Transverse colon (tissue), 4 donors: ENCODE data around the gene CCDC179.

Experiments
- CTCF ChIP-seq, 5 experiments: fragments of 200-600 bp in 3 of 5; fragments of 450-650 bp in 2 of 5; sonication (generic) in 3 of 5; IDR thresholded peaks; 1 replicate in 2 of 5; 2 replicates in 3 of 5; pipeline ENCODE4 v1.5.1; 2016 to 2017; ENCODE audit warnings: antibody characterized with exemption in 5 of 5, inconsistent platforms in 3 of 5, mild to moderate bottlenecking in 2 of 5, moderate library complexity in 1 of 5
- EP300 ChIP-seq: sonication (generic); formaldehyde crosslinking; IDR thresholded peaks from one replicate; pipeline ENCODE4 v1.6.1; 2017; ENCODE audit warnings: antibody characterized with exemption, low read depth
- POLR2A ChIP-seq: fragments of 450-650 bp; IDR thresholded peaks from one replicate; pipeline ENCODE4 v1.6.1; 2016; ENCODE audit warnings: antibody characterized with exemption, mild to moderate bottlenecking, moderate library complexity
- POLR2AphosphoS5 ChIP-seq, 3 donors: sonication (generic); formaldehyde crosslinking; IDR thresholded peaks; one replicate each; pipeline ENCODE4 v1.6.1; 2016; ENCODE audit warnings: antibody characterized with exemption in 3 of 3

GRCh38 chr11:22898036-22898435 lies 37.8 kb upstream of the CCDC179 start:
- no peak for TF ChIP-seq POLR2AphosphoS5 (IDR thresholded peaks at IDR 0.05)
- no peak for TF ChIP-seq CTCF (IDR thresholded peaks at IDR 0.05)
- TF ChIP-seq POLR2A = no peak
- TF ChIP-seq EP300 = no peak
